Measurements from ENCODE around the gene RUNX3.

The RUNX3 gene

GRCh38 chr1:24970399-24970753 is 40.3 kb upstream of the RUNX3 start:
- TF ChIP-seq ZBTB7A (IDR thresholded peaks at IDR 0.05; ENCODE audit: low read depth) = no peak

- TF ChIP-seq YY1 (IDR thresholded peaks at IDR 0.05; ENCODE audit: low read depth) (no peak), TAF1 (IDR thresholded peaks at IDR 0.05; ENCODE audit: low read depth) (no peak), RAD21 (IDR thresholded peaks at IDR 0.05; ENCODE audit: low read depth) (no peak), TCF12 (IDR thresholded peaks at IDR 0.05; ENCODE audit: low read depth) (no peak)
Observed at GRCh38 chr1:24969596-24970398, 39.7 kb upstream of the RUNX3 start.

GRCh38 chr1:24968941-24969585 is 39.0 kb upstream of the RUNX3 start:
- no peak for TF ChIP-seq TAF1 (IDR thresholded peaks at IDR 0.05; ENCODE audit: low read depth)
- TF ChIP-seq CEBPB (IDR thresholded peaks at IDR 0.05) = no peak
- peak; percentile 91 for TF ChIP-seq TEAD4 (IDR thresholded peaks at IDR 0.05)
- peak; percentile 73 for TF ChIP-seq NFIC (IDR thresholded peaks at IDR 0.05)
- TF ChIP-seq RAD21 (IDR thresholded peaks at IDR 0.05; ENCODE audit: low read depth) = no peak
- peak; percentile 74; the same call in 1 of the 2 replicates for TF ChIP-seq TCF12 (IDR thresholded peaks at IDR 0.05; ENCODE audit: low read depth)
- 0 out of 2 replicates have a peak, but pooled peaks have one; percentile 5 for TF ChIP-seq USF1 (IDR thresholded peaks at IDR 0.05)
- no peak for TF ChIP-seq CREB1 (IDR thresholded peaks at IDR 0.05; ENCODE audit: low read depth)
- peak; percentile 37; the same call in 1 of the 2 replicates for TF ChIP-seq EP300 (IDR thresholded peaks at IDR 0.05; ENCODE audit: borderline replicate concordance)

GRCh38 chr1:24967962-24968361 is 37.9 kb upstream of the RUNX3 start:
- TF ChIP-seq NFIC (IDR thresholded peaks at IDR 0.05) = no peak
- no peak for TF ChIP-seq RAD21 (IDR thresholded peaks at IDR 0.05; ENCODE audit: low read depth)
- no peak for TF ChIP-seq TAF1 (IDR thresholded peaks at IDR 0.05; ENCODE audit: low read depth)
- no peak for TF ChIP-seq EGR1 (IDR thresholded peaks at IDR 0.05)
- no peak for TF ChIP-seq FOXM1 (IDR thresholded peaks at IDR 0.05; ENCODE audit: borderline replicate concordance, low read depth)
- TF ChIP-seq ZBTB7A (IDR thresholded peaks at IDR 0.05; ENCODE audit: low read depth) = no peak
- no peak for TF ChIP-seq USF1 (IDR thresholded peaks at IDR 0.05)
- no peak for TF ChIP-seq TCF12 (IDR thresholded peaks at IDR 0.05; ENCODE audit: low read depth)
- TF ChIP-seq EP300 (IDR thresholded peaks at IDR 0.05; ENCODE audit: borderline replicate concordance) = no peak

- no peak for TF ChIP-seq YY1 (IDR thresholded peaks at IDR 0.05; ENCODE audit: low read depth)
- no peak for TF ChIP-seq MAX (IDR thresholded peaks at IDR 0.05)
- TF ChIP-seq TAF1 (IDR thresholded peaks at IDR 0.05; ENCODE audit: low read depth) = no peak
- no peak for TF ChIP-seq USF1 (IDR thresholded peaks at IDR 0.05)
- TF ChIP-seq RAD21 (IDR thresholded peaks at IDR 0.05; ENCODE audit: low read depth) = no peak
- no peak for TF ChIP-seq EGR1 (IDR thresholded peaks at IDR 0.05)
- no peak for TF ChIP-seq FOXM1 (IDR thresholded peaks at IDR 0.05; ENCODE audit: borderline replicate concordance, low read depth)
- no peak for TF ChIP-seq CREB1 (IDR thresholded peaks at IDR 0.05; ENCODE audit: low read depth)
- no peak for TF ChIP-seq EP300 (IDR thresholded peaks at IDR 0.05; ENCODE audit: borderline replicate concordance)
- TF ChIP-seq TCF12 (IDR thresholded peaks at IDR 0.05; ENCODE audit: low read depth) = no peak
- no peak for TF ChIP-seq REST (IDR thresholded peaks at IDR 0.05; ENCODE audit: low read depth)
- TF ChIP-seq NFIC (IDR thresholded peaks at IDR 0.05) = no peak
- TF ChIP-seq TEAD4 (IDR thresholded peaks at IDR 0.05) = no peak
Observed at GRCh38 chr1:24967555-24967954, 37.5 kb upstream of the RUNX3 start.

GRCh38 chr1:24966724-24967346 is 36.8 kb upstream of the RUNX3 start:
- TF ChIP-seq EGR1 (IDR thresholded peaks at IDR 0.05) (no peak), CEBPB (IDR thresholded peaks at IDR 0.05) (peak; percentile 39; the same call in 1 of the 2 replicates)

- TF ChIP-seq REST (IDR thresholded peaks at IDR 0.05; ENCODE audit: low read depth) (no peak), EP300 (IDR thresholded peaks at IDR 0.05; ENCODE audit: borderline replicate concordance) (no peak), MAX (IDR thresholded peaks at IDR 0.05) (no peak), YY1 (IDR thresholded peaks at IDR 0.05; ENCODE audit: low read depth) (no peak), TEAD4 (IDR thresholded peaks at IDR 0.05) (no peak), TAF1 (IDR thresholded peaks at IDR 0.05; ENCODE audit: low read depth) (no peak), TCF12 (IDR thresholded peaks at IDR 0.05; ENCODE audit: low read depth) (no peak), CEBPB (IDR thresholded peaks at IDR 0.05) (no peak), FOXM1 (IDR thresholded peaks at IDR 0.05; ENCODE audit: borderline replicate concordance, low read depth) (no peak), NFIC (IDR thresholded peaks at IDR 0.05) (no peak), USF1 (IDR thresholded peaks at IDR 0.05) (no peak), EGR1 (IDR thresholded peaks at IDR 0.05) (no peak), CREB1 (IDR thresholded peaks at IDR 0.05; ENCODE audit: low read depth) (no peak)
Observed at GRCh38 chr1:24966121-24966723, 36.1 kb upstream of the RUNX3 start.
